MCF 10A (cell line): ENCODE data around the gene CHST7. TPM values are rescaled to one million over a fixed set of nuclear protein-coding genes. Genes with fewer than 3 reads are reported as not detected.
"Not testable (repeated sequence)": the region's sequence is repeated elsewhere in the genome, so short reads cannot be mapped to it uniquely, and the experiment has no call there.

Source experiments
- Bru-seq: library from RNA; stranded (reverse); fragments of 400-500 nt; gene quantifications from one replicate; lab custom pipeline; 2021; lab: Mats Ljungman, UMichigan
- BruChase-seq, 2 experiments: library from RNA; stranded (reverse); fragments of 400-500 nt; gene quantifications; one replicate each; lab custom pipeline; 2021; lab: Mats Ljungman, UMichigan
- BruUV-seq: library from RNA; stranded (reverse); fragments of 400-500 nt; replicated peaks from 2 replicates; lab custom pipeline; 2021; lab: Mats Ljungman, UMichigan
- CTCF ChIA-PET: fragments of 300-600 bp; sonication (Branson Sonifier 250); formaldehyde crosslinking; extraction: SDS; loops from one replicate; lab custom pipeline; 2021; ENCODE audit warnings: antibody characterized with exemption, inconsistent platforms; lab: Yijun Ruan, JAX
- POLR2A ChIA-PET: fragments of 300-600, 350-650 bp; sonication (Branson Sonifier 250); formaldehyde crosslinking; extraction: SDS; loops from one replicate; lab custom pipeline; 2020; ENCODE audit warnings: antibody characterized with exemption, inconsistent platforms; lab: Yijun Ruan, JAX
- DNase-seq: peaks from one replicate; pipeline ENCODE4 v3.0.0-alpha.2; 2018; ENCODE audit not compliant: unreplicated experiment
- H3K27ac Mint-ChIP-seq: one replicate; pipeline ENCODE4 v1.8.0; 2022; ENCODE audit warnings: mild to moderate bottlenecking, low read depth, mixed read lengths; ENCODE audit not compliant: unreplicated experiment
- H3K27me3 Mint-ChIP-seq: one replicate; pipeline ENCODE4 v1.8.0; 2022; ENCODE audit warnings: mixed read lengths; ENCODE audit not compliant: insufficient read depth, unreplicated experiment
- H3K36me3 Mint-ChIP-seq: one replicate; pipeline ENCODE4 v1.8.0; 2022; ENCODE audit warnings: mild to moderate bottlenecking, moderate library complexity, mixed read lengths; ENCODE audit not compliant: insufficient read depth, unreplicated experiment
- H3K4me1 Mint-ChIP-seq: one replicate; pipeline ENCODE4 v1.8.0; 2022; ENCODE audit warnings: mixed read lengths; ENCODE audit not compliant: insufficient read depth, unreplicated experiment
- H3K4me3 Mint-ChIP-seq: one replicate; pipeline ENCODE4 v1.8.0; 2022; ENCODE audit warnings: mild to moderate bottlenecking, moderate library complexity, mixed read lengths; ENCODE audit not compliant: unreplicated experiment
- H3K9me3 Mint-ChIP-seq: one replicate; pipeline ENCODE4 v1.8.0; 2022; ENCODE audit warnings: mixed read lengths; ENCODE audit not compliant: unreplicated experiment
- intact Hi-C: fragments of 100-400 bp; cut with micrococcal nuclease; formaldehyde crosslinking; loops from 2 replicates; pipeline ENCODE4 v1.14.1; 2022
- long read RNA-seq: library from polyadenylated mRNA; stranded (forward); transcript quantifications from one replicate; pipeline ENCODE4 v2.0.0, GENCODE V29; 2022
- total RNA-seq: library from RNA; stranded (reverse); gene quantifications from 2 replicates; pipeline ENCODE4 v1.2.3, GENCODE V29; 2022
- TF ChIP-seq, protein P1 (sequence below): fragments of 200-600 bp; IDR thresholded peaks from one replicate; pipeline ENCODE4 v1.8.0; 2022; ENCODE audit warnings: antibody characterized with exemption, mild to moderate bottlenecking; ENCODE audit not compliant: unreplicated experiment

The CHST7 gene
- total RNA-seq: 1.2 and 1.6 TPM in 2 replicates
- percentile 42 among the genes with signal in this experiment for Bru-seq, nascent RNA
- percentile 64 among the genes with signal in this experiment for BruChase-seq, experiment 1, labeled RNA remaining after a 6-hour chase
- percentile 60 among the genes with signal in this experiment for BruChase-seq, experiment 2, labeled RNA remaining after a 2-hour chase
- long read RNA-seq, transcript CHST7-201 (2 exons, 2,289 nt): major isoform, 8 of 9 reads
- long read RNA-seq, partial matches to known transcripts: 0 of 9 reads
- long read RNA-seq, other reads (novel, unspliced or antisense): 1 of 9 reads

- TF ChIP-seq, protein P1, sequence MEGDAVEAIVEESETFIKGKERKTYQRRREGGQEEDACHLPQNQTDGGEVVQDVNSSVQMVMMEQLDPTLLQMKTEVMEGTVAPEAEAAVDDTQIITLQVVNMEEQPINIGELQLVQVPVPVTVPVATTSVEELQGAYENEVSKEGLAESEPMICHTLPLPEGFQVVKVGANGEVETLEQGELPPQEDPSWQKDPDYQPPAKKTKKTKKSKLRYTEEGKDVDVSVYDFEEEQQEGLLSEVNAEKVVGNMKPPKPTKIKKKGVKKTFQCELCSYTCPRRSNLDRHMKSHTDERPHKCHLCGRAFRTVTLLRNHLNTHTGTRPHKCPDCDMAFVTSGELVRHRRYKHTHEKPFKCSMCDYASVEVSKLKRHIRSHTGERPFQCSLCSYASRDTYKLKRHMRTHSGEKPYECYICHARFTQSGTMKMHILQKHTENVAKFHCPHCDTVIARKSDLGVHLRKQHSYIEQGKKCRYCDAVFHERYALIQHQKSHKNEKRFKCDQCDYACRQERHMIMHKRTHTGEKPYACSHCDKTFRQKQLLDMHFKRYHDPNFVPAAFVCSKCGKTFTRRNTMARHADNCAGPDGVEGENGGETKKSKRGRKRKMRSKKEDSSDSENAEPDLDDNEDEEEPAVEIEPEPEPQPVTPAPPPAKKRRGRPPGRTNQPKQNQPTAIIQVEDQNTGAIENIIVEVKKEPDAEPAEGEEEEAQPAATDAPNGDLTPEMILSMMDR: no peak
- Mint-ChIP-seq H3K9me3 (no peaks in the 10 kb centered on the region), H3K4me3 (peak within 1 kb of the TSS; percentile 65), H3K36me3 (no peaks in the 10 kb centered on the region), H3K4me1 (peaks cover 5% of the 10 kb centered on the region), H3K27me3 (peaks cover 47% of the 10 kb centered on the region), H3K27ac (no peak within 1 kb of the TSS)
- ChIA-PET CTCF (no interaction called here), POLR2A (interaction anchor here (1.3 to 1.5 kb wide), 2 partner anchors 9 to 17 kb away, joined by 3 to 5 read pairs; no protein-coding TSS in a partner anchor)
- no TSS peak for BruUV-seq
- intact Hi-C loops: no loop called here
- DNase-seq: peak; percentile 18
These were observed at the start of gene CHST7 for GRCh38 chrX:46573331-46573891. Gene CHST7 (plus strand): TSS chrX:46573765. CDS start chrX:46573932, 167 bp downstream.

DNA sequence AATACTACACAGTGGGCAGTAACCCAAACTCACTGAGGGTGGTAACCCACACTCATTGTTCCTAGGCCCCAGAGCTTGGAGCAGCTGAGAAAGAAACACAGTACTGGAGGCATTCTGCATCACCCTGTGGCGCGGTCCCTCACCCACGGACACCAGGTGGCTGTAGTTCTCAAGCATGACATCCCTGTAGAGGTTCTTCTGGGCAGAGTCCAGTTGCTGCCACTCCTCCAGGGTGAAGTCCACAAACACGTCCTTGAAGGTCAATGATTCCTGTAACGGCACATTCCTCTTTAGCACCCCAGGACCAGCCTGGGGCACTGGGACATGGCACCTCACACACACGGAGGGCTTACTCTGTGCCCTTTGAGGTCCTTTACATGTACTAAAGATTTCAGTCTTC is 44.9 kb upstream of the CHST7 start:
- CTCF ChIA-PET, H3K27ac Mint-ChIP-seq, H3K27me3 Mint-ChIP-seq, H3K9me3 Mint-ChIP-seq, BruUV-seq, DNase-seq, POLR2A ChIA-PET, H3K4me1 Mint-ChIP-seq, H3K4me3 Mint-ChIP-seq, intact Hi-C loops: not testable (repeated sequence)
- peaks cover 18% of the 10 kb centered on the region for H3K36me3 Mint-ChIP-seq

DNA sequence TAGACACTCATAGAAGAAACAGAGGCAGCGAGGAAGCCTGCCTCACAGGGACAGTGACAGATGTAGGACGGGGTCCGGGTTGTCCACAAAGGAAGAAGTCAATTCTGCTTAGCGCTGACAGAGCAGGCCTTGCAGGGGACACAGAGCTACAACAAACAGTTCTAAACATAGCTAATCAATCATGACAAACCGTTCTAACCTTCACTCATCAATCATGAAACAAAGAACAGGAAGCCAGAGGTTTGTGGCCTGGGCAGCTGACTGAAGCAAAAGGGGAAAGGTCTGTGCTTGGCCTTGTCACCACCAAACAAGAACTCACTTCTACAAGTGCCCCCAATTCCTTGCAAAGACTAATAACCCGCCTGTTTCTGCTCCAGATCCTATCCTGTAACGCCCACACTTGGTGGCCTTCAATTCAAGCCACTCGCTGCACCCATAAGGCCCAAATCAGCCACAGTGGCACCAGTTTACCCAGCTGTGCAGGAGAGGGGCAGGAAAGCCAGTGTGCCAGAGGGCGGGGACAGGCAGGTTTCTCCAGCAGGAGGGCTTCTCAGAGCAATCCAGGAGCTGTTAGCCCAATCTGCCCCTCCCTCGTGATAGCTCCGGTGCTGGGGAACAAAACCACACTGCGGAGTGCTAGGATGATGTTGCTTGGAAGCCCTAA is 43.7 kb upstream of the CHST7 start:
- H3K4me3 Mint-ChIP-seq, H3K36me3 Mint-ChIP-seq, H3K9me3 Mint-ChIP-seq, DNase-seq, intact Hi-C loops, BruUV-seq, H3K27me3 Mint-ChIP-seq, H3K27ac Mint-ChIP-seq, H3K4me1 Mint-ChIP-seq: not testable (repeated sequence)
- CTCF ChIA-PET: interaction anchor here (0.6 kb wide), 1 partner anchor 501 kb away, joined by 4 read pairs; no protein-coding TSS in a partner anchor
- POLR2A ChIA-PET: interaction anchor here (0.6 kb wide), 1 partner anchor 67 kb away, joined by 3 read pairs; no protein-coding TSS in a partner anchor

- H3K4me3 Mint-ChIP-seq, BruUV-seq, POLR2A ChIA-PET, H3K36me3 Mint-ChIP-seq, H3K27me3 Mint-ChIP-seq, DNase-seq, H3K9me3 Mint-ChIP-seq, CTCF ChIA-PET, H3K4me1 Mint-ChIP-seq, H3K27ac Mint-ChIP-seq, intact Hi-C loops: not testable (repeated sequence)
These were observed 43.1 kb upstream of the CHST7 start for GRCh38 chrX:46530404-46530908.

- ChIA-PET CTCF (interaction anchor here (0.5 kb wide), 1 partner anchor 62 kb away, joined by 4 read pairs; no protein-coding TSS in a partner anchor), POLR2A (no interaction called here)
- intact Hi-C loops: no loop called here
- peaks cover 4% of the 10 kb centered on the region for H3K36me3 Mint-ChIP-seq
- H3K27ac Mint-ChIP-seq: no peak overlapping the region
- DNase-seq: no peak
- TF ChIP-seq, protein P1: no peak
- BruUV-seq: no TSS peak
- H3K4me3 Mint-ChIP-seq: no peak overlapping the region
- H3K4me1 Mint-ChIP-seq: no peaks in the 10 kb centered on the region
- no peaks in the 10 kb centered on the region for H3K27me3 Mint-ChIP-seq
- no peaks in the 10 kb centered on the region for H3K9me3 Mint-ChIP-seq
These were observed 42.1 kb upstream of the CHST7 start for GRCh38 chrX:46531442-46531841.
